GM21447 (cell line): Measurements from ENCODE around the gene TEX10.

Source experiments
- ATAC-seq: cut with Tn5 transposase; IDR thresholded peaks from one replicate; pipeline ENCODE4 v1.9.1; 2021; ENCODE audit not compliant: unreplicated experiment

The TEX10 gene

GRCh38 chr9:100286257-100286656 is 66.5 kb downstream of the TEX10 start:
- no peak for ATAC-seq

DNA sequence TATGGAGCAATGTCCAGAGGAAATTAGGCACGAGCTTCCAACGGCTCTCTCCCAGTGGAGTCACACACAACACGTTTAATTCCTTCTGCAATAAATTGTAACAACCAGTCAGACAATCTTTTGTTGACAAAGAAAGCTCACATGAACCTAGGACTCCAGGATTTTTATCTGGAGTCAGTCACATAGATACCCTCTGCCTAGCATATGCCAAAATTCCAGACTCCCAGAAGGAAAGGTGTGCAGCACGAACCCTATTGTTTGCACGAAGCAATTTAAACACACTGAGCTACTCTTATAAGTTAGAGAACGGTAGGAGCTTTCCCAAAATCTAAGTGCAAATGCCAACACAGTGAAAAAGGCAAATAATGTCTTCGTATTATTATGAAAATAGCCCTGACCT is 67.1 kb downstream of the TEX10 start:
- no peak for ATAC-seq

DNA sequence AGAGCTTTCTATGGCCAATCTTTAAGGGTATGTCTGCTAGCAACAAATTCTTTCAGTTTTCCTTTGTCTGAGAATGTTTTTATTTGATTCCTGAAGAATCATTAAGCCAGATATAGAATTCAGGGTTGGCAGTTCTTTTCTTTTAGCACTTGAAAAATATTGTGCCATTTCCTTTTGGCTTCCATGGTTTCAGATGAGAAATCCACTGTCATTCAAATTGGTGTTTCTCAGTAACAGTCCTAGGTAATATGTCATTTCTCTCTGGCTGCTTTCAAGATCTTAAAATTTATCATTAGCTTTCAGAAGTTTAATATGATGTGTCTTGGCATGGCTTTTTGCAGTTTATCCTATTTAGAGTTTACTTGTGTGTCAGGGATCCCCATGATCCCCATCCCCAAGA is 67.7 kb downstream of the TEX10 start:
- no peak for ATAC-seq

DNA sequence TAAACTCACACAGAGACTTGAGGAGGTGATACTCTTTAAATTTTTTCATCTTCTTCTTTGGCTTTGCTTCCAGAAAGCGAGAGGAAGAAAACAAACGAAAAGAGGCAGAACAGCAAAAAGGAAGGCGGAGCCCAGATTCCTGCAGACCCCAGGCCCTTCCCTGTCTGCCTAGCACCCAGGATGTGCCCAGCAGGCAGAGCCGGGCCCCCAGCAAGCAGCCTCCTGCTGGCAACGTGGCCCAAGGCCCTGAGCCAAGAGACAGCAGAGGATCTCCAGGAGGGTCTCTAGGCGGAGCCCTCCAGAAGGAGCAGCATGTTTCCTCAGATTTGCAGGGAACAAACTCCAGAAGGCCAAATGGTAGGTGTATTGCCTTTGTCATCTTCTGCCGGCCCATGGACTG is 68.5 kb downstream of the TEX10 start:
- no peak for ATAC-seq

DNA sequence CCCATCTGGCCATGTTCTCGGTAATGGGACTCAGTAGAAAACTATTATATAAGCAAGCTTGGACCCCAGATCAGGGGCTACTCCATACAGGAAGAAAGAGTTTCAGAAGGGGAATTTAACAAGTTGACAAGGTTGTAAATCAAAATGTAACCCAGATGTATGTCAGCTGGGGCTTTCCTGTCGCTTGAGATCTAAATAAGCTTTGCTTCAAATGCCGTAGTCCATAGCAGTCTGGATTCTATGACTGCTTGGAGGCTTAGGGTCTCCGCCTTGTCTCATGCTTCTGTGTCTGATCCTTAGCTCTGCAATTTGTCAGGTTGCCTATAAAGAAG is 70.4 kb downstream of the TEX10 start:
- no peak for ATAC-seq

DNA sequence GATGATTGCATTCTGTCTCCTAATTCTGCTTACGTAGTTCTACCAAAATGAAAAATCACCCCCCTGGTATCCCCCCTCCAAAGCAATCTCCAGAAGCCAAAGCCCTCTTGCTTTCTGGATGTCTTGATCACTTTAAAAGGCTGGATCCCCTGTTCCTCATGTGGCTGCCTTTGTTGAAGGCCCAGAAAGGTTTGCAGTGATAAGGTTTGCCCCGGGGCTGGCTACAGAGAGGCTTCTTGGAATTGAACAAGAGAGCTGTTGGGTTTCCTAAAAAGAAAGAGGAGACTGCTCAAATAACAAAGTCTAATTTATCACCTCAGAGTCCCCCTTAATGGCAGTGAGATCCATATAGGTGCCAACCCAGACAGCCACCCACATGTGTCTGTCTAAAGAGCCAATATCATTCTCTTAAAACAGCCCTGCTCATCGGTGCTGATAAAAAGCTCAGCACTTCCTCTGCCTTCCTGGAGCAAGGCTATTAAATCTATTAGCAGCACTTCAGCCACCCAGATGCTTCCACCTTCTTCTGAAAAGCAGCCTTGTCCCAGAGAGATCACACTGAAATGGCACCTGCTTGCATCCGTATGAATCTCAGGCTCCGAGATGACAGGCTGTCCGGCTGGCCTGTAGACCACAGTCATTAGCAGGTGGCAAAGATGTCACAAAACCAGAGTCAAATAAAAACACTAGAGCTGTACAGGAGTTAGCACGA is 70.9 kb downstream of the TEX10 start:
- ATAC-seq: no peak

GRCh38 chr9:100281066-100281465 is 71.7 kb downstream of the TEX10 start:
- ATAC-seq: no peak

DNA sequence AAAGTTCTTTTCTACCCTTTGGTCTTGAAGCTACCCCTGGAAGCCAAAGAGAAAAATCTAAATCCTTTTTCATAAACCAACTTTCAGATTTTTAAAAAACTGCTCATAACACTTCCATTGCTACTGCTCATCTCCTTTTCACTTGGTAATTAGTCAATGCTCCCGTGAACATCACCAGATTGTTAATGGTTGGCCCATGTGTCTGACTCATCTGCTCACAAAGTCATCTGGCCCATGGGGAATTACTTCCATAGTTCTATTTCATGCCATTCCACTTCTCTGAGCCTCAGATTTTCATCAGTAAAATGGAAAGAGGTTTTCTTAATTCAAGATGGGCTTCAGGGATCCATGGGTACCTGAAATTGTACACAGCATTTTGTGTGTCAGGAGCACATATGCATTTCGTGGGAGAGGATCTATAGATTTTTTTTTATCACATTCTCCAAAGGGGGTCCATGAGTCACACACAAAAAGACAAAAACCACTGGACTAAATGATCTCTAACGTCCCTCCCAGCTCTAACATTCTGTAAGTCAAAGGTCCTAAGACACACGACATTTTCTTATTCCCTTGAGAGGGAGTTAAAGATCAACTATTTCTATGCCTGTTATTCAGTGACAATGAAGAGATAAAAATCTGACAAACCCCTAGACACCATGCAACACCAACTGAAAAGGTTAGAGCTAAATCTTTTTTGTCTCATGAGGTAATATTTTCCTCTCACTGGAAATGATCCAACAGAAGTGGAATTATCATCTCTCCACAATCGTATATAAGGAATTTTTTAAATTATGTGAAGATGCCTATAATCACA is 75.4 kb downstream of the TEX10 start:
- no peak for ATAC-seq

DNA sequence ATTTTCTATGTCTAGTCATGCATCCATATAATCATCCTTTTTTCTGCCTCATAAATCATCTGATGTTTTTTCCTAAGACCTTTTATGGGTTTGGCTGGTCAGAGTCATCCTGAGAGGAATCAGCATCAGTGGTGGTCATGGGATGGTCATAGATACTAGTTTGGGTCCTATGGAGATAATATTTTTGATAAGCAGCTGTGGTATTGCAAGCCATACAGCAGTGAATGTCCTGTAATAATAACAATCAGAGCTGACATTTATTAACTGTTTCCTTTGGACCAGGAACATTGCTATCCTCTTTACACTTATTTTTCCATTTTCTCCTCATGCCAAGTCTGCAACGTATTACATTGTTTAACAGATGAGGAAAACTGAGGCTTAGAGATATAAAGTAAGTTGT is 83.1 kb downstream of the TEX10 start:
- ATAC-seq: no peak

- no peak for ATAC-seq
Observed at GRCh38 chr9:100268271-100268670, 84.5 kb downstream of the TEX10 start.

- no peak for ATAC-seq
Observed at GRCh38 chr9:100267211-100267610, 85.5 kb downstream of the TEX10 start.
